ENCODE measurements around the gene CDH15. TPM values are rescaled to one million over a fixed set of nuclear protein-coding genes. Genes with fewer than 3 reads are reported as not detected.

CDH15 gene
- polyA plus RNA-seq, 1 donor from 2014 or later = not detected

DNA sequence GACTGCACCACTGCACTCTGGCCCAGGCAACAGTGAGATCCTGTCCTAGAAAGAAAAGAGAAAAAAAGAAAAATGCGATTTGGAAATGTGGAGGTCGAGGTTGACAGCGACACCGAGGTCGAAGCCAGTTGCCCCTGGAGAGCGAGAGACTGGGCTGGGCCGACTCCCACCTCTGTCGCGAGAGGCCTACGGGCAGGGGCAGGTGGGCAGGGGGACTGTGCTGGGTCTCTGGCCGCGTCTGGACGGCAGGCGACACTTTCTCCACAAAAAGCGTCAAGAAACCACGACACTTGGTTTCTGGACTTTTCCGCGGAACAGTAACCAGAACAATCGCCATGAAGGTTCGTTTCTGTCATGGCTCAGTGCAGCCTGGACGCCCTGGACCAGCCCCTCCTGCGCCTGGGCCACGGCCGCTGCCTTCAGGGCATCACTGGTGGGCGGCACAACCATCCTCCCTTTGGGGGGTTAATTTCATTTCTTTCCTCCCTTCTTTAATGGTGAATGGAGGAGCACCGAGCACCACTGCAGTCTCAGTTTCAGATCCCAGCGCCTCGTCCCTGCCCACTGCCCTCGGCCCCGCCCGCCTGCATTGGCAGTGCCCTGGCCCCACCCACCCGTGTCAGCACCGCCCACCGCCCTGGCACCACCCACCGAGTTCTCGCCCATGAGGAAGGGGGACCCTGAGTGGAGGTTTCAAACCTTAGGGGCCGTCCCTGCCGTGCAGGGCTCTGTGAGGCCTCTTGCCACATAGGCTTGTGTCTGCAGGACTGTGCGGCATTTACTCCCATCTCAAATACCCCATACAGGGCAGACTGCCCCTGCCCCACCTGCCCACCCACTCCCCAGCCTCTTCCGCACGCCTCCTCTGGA, 18.5 kb upstream of the CDH15 start:
- Histone ChIP-seq H4K20me1 (ENCODE audit: insufficient read depth) (no peaks in the 10 kb centered on the region), H3F3A (ENCODE audit: insufficient read depth, low read length, poor library complexity, severe bottlenecking) (no peaks in the 10 kb centered on the region)

GRCh38 chr16:89153848-89154271, 17.7 kb upstream of the CDH15 start:
- no peak overlapping the region for H3K27ac ChIP-seq (ENCODE audit: low read length)
- H3K9ac ChIP-seq (ENCODE audit: low read length) = no peak overlapping the region
- no peaks in the 10 kb centered on the region for H4K20me1 ChIP-seq (ENCODE audit: insufficient read depth)
- H3K79me2 ChIP-seq (replicated peaks; ENCODE audit: insufficient read depth, low read length) = no peaks in the 10 kb centered on the region
- no peak overlapping the region for H3K4me2 ChIP-seq (ENCODE audit: low read length)
- no peaks in the 10 kb centered on the region for H3K36me3 ChIP-seq (ENCODE audit: insufficient read depth, low read length)
- H3K9me2 ChIP-seq (ENCODE audit: insufficient read depth, low read length) = no peaks in the 10 kb centered on the region
- H3F3A ChIP-seq (ENCODE audit: insufficient read depth, low read length, poor library complexity, severe bottlenecking) = no peaks in the 10 kb centered on the region
- H3K27me3 ChIP-seq (ENCODE audit: insufficient read depth, low read depth, low read length) = no peaks in the 10 kb centered on the region
- H3K4me3 ChIP-seq (ENCODE audit: low read length) = no peak overlapping the region
- H3K9me3 ChIP-seq (ENCODE audit: low read length) = no peaks in the 10 kb centered on the region
- no peak overlapping the region for H2AFZ ChIP-seq (ENCODE audit: low read depth, low read length)
- TF ChIP-seq POLR2AphosphoS5 (IDR thresholded peaks at IDR 0.05) (no peak), SMC3 (conservative IDR thresholded peaks at IDR 0.05; ENCODE audit: poor library complexity) (no peak), CTCF (IDR thresholded peaks at IDR 0.05; ENCODE audit: poor library complexity, severe bottlenecking) (no peak), RAD21 (conservative IDR thresholded peaks at IDR 0.05) (no peak), EZH2 (IDR thresholded peaks at IDR 0.05; ENCODE audit: borderline replicate concordance, insufficient read depth, low read length, poor library complexity, severe bottlenecking) (no peak), MXI1 (conservative IDR thresholded peaks at IDR 0.05; ENCODE audit: poor library complexity, severe bottlenecking) (no peak)
- TF ChIP-seq, protein P1, sequence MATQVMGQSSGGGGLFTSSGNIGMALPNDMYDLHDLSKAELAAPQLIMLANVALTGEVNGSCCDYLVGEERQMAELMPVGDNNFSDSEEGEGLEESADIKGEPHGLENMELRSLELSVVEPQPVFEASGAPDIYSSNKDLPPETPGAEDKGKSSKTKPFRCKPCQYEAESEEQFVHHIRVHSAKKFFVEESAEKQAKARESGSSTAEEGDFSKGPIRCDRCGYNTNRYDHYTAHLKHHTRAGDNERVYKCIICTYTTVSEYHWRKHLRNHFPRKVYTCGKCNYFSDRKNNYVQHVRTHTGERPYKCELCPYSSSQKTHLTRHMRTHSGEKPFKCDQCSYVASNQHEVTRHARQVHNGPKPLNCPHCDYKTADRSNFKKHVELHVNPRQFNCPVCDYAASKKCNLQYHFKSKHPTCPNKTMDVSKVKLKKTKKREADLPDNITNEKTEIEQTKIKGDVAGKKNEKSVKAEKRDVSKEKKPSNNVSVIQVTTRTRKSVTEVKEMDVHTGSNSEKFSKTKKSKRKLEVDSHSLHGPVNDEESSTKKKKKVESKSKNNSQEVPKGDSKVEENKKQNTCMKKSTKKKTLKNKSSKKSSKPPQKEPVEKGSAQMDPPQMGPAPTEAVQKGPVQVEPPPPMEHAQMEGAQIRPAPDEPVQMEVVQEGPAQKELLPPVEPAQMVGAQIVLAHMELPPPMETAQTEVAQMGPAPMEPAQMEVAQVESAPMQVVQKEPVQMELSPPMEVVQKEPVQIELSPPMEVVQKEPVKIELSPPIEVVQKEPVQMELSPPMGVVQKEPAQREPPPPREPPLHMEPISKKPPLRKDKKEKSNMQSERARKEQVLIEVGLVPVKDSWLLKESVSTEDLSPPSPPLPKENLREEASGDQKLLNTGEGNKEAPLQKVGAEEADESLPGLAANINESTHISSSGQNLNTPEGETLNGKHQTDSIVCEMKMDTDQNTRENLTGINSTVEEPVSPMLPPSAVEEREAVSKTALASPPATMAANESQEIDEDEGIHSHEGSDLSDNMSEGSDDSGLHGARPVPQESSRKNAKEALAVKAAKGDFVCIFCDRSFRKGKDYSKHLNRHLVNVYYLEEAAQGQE (IDR thresholded peaks at IDR 0.05; ENCODE audit: borderline replicate concordance) = no peak

More for the DNA sequence above, 18.5 kb upstream of the CDH15 start:
- no peaks in the 10 kb centered on the region for H3K9me2 ChIP-seq (ENCODE audit: insufficient read depth, low read length)
- no peaks in the 10 kb centered on the region for H3K79me2 ChIP-seq (replicated peaks; ENCODE audit: insufficient read depth, low read length)
- H3K9ac ChIP-seq (ENCODE audit: low read length) = no peak overlapping the region
- no peaks in the 10 kb centered on the region for H3K27me3 ChIP-seq (ENCODE audit: insufficient read depth, low read depth, low read length)
- H3K4me3 ChIP-seq (ENCODE audit: low read length) = no peak overlapping the region
- TF ChIP-seq TAF1 (IDR thresholded peaks at IDR 0.05; ENCODE audit: low read depth) (no peak), MXI1 (conservative IDR thresholded peaks at IDR 0.05; ENCODE audit: poor library complexity, severe bottlenecking) (no peak), SMC3 (conservative IDR thresholded peaks at IDR 0.05; ENCODE audit: poor library complexity) (no peak), EZH2 (IDR thresholded peaks at IDR 0.05; ENCODE audit: borderline replicate concordance, insufficient read depth, low read length, poor library complexity, severe bottlenecking) (no peak), EP300 (conservative IDR thresholded peaks at IDR 0.05; ENCODE audit: poor library complexity, severe bottlenecking) (no peak), CTCF (IDR thresholded peaks at IDR 0.05; ENCODE audit: poor library complexity, severe bottlenecking) (no peak), POLR2AphosphoS5 (IDR thresholded peaks at IDR 0.05) (no peak), RAD21 (conservative IDR thresholded peaks at IDR 0.05) (no peak)
- TF ChIP-seq, protein P1 (IDR thresholded peaks at IDR 0.05; ENCODE audit: borderline replicate concordance) = no peak
- H3K27ac ChIP-seq (ENCODE audit: low read length) = no peak overlapping the region
- no peak overlapping the region for H2AFZ ChIP-seq (ENCODE audit: low read depth, low read length)
- H3K4me2 ChIP-seq (ENCODE audit: low read length) = no peak overlapping the region
- H3K9me3 ChIP-seq (ENCODE audit: low read length) = no peaks in the 10 kb centered on the region
- no peaks in the 10 kb centered on the region for H3K36me3 ChIP-seq (ENCODE audit: insufficient read depth, low read length)

Data from neural cell (in vitro differentiated cells).